HL-60 (cell line): ENCODE measurements around the gene STX8.

Experiments used
- DNase-seq, 2 experiments: peaks; one replicate each; pipeline ENCODE4 v3.0.0-alpha.2; 2010 to 2020; ENCODE audit warnings: low read depth in 1 of 2, low spot score in 1 of 2
- H3K27ac ChIP-seq: fragments of 250-450 bp; sonication (Bioruptor Pico); replicated peaks from 2 replicates; pipeline ENCODE4 v1.5.1; 2020; ENCODE audit warnings: mild to moderate bottlenecking, moderate library complexity
- H3K27me3 ChIP-seq: fragments of 250-450 bp; sonication (Bioruptor Pico); 2 replicates; pipeline ENCODE4 v1.5.1; 2021; ENCODE audit warnings: mild to moderate bottlenecking, moderate library complexity; ENCODE audit not compliant: insufficient read depth, poor library complexity, severe bottlenecking
- H3K4me3 ChIP-seq: replicated peaks from 2 replicates; pipeline ENCODE4 v1.5.1; 2011; ENCODE audit warnings: mild to moderate bottlenecking, control low read depth, low read length; ENCODE audit not compliant: insufficient read depth
- GABPA ChIP-seq: IDR thresholded peaks from 2 replicates; pipeline ENCODE4 v1.6.1; 2012; ENCODE audit warnings: low read depth
- POLR2AphosphoS5 ChIP-seq: IDR thresholded peaks from 2 replicates; pipeline ENCODE4 v1.6.1; 2012; ENCODE audit warnings: low read depth
- SPI1 ChIP-seq: IDR thresholded peaks from 2 replicates; pipeline ENCODE4 v1.6.1; 2012; ENCODE audit warnings: low read depth, mild to moderate bottlenecking, borderline replicate concordance
- TF ChIP-seq, protein P1 (sequence below): IDR thresholded peaks from one replicate; pipeline ENCODE4 v1.5.1; 2011; ENCODE audit warnings: low read length, control low read depth, inconsistent platforms; ENCODE audit not compliant: insufficient read depth
- TF ChIP-seq, protein P2 (sequence below): IDR thresholded peaks from 2 replicates; pipeline ENCODE4 v1.6.1; 2012; ENCODE audit warnings: low read depth; ENCODE audit not compliant: insufficient replicate concordance

The STX8 gene

DNA sequence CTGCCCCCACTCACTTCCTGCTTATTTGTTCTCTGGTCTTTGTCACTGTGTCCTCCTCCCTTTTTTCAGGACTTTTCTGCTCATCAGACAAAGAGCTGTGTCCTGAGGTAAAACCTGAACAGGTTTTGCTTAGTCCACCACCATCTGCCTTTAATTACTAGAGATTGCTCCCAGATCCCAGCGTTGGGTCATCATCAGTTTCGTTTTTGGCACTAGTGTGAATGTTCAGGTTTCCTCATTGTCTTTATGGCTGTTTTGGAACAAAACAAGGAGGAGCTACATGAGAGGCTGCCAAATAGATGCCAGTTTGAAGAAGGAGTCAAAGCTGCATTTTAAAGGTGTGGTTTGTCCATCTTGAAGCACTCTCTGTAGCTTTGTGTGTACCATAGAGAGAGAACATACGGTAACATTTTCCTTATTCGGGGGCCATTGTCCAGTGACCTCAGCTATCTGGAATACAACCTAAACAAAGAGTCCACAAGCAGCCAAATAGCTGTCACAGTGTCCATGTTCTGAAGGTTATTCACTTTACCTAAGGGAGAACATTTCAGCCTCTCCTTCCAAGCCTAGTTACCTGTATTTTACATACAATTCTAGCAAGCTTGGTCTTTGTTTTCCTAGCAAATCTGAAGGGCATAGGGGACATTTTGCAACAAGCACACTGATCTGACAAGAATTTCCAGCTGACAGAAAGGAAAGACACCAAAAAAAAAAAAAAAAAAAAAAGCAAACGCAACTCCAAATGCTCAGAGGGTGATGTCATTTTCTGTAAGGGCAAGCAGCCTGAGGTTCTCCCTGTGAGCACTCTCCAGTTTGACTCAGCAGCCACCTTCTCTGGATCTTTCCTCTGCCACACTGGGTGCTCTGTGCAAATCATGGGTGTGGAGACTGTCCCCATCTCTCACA lies 358.2 kb downstream of the STX8 start:
- no peaks in the 10 kb centered on the region for H3K27me3 ChIP-seq
- no peak for DNase-seq
- TF ChIP-seq POLR2AphosphoS5, result no peak
- TF ChIP-seq GABPA, result no peak
- TF ChIP-seq, protein P1, sequence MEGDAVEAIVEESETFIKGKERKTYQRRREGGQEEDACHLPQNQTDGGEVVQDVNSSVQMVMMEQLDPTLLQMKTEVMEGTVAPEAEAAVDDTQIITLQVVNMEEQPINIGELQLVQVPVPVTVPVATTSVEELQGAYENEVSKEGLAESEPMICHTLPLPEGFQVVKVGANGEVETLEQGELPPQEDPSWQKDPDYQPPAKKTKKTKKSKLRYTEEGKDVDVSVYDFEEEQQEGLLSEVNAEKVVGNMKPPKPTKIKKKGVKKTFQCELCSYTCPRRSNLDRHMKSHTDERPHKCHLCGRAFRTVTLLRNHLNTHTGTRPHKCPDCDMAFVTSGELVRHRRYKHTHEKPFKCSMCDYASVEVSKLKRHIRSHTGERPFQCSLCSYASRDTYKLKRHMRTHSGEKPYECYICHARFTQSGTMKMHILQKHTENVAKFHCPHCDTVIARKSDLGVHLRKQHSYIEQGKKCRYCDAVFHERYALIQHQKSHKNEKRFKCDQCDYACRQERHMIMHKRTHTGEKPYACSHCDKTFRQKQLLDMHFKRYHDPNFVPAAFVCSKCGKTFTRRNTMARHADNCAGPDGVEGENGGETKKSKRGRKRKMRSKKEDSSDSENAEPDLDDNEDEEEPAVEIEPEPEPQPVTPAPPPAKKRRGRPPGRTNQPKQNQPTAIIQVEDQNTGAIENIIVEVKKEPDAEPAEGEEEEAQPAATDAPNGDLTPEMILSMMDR, result no peak
- no peak overlapping the region for H3K27ac ChIP-seq
- no peak overlapping the region for H3K4me3 ChIP-seq

DNA sequence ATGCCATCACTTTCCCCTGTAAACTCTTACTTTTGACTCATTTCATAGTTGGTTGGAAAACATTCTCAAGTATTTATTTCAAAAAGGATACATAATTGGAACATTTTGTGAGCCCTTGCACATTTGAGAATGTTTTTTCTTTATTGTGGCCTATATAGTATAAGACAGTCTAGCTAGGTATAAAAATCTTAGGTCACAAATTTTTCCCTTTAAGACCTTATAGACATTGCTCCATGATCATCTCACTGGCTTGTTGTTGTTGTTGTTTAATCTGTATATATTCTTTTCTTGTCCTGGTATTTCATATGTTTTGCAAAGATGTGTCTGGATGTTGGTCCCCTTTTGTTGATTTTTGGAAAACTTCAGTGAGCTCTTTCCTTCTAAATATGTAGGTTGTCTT lies 360.2 kb downstream of the STX8 start:
- DNase-seq, result no peak
- H3K27ac ChIP-seq, result no peak overlapping the region
- H3K4me3 ChIP-seq, result no peak overlapping the region
- TF ChIP-seq SPI1 (no peak), GABPA (no peak), POLR2AphosphoS5 (no peak)
- TF ChIP-seq, protein P1, result no peak
- TF ChIP-seq, protein P2, sequence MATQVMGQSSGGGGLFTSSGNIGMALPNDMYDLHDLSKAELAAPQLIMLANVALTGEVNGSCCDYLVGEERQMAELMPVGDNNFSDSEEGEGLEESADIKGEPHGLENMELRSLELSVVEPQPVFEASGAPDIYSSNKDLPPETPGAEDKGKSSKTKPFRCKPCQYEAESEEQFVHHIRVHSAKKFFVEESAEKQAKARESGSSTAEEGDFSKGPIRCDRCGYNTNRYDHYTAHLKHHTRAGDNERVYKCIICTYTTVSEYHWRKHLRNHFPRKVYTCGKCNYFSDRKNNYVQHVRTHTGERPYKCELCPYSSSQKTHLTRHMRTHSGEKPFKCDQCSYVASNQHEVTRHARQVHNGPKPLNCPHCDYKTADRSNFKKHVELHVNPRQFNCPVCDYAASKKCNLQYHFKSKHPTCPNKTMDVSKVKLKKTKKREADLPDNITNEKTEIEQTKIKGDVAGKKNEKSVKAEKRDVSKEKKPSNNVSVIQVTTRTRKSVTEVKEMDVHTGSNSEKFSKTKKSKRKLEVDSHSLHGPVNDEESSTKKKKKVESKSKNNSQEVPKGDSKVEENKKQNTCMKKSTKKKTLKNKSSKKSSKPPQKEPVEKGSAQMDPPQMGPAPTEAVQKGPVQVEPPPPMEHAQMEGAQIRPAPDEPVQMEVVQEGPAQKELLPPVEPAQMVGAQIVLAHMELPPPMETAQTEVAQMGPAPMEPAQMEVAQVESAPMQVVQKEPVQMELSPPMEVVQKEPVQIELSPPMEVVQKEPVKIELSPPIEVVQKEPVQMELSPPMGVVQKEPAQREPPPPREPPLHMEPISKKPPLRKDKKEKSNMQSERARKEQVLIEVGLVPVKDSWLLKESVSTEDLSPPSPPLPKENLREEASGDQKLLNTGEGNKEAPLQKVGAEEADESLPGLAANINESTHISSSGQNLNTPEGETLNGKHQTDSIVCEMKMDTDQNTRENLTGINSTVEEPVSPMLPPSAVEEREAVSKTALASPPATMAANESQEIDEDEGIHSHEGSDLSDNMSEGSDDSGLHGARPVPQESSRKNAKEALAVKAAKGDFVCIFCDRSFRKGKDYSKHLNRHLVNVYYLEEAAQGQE, result no peak
- H3K27me3 ChIP-seq, result no peaks in the 10 kb centered on the region

DNA sequence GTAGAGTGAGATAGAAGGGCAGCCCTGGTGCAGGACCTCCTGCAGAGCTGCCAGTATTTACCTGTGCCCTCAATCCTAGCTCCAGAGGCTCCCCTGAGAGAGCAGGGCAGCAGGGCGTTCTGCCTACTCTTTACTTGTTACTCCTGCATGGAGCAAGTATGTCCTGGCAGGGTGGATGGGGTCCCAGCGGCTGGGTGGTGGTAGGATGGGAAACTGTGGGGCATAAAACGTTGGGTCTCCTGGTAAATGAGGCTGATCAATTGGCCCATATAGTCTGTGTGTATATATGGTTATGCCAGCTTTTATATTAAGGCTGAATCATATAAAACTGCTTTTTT lies 362.3 kb downstream of the STX8 start:
- no peaks in the 10 kb centered on the region for H3K27me3 ChIP-seq
- no peak for TF ChIP-seq POLR2AphosphoS5
- TF ChIP-seq, protein P1, result no peak
- TF ChIP-seq GABPA, result no peak
- TF ChIP-seq SPI1, result no peak
- TF ChIP-seq, protein P2, result no peak
- no peak for DNase-seq
- H3K4me3 ChIP-seq, result no peak overlapping the region
- H3K27ac ChIP-seq, result no peak overlapping the region
